Measurements from ENCODE around the gene MYG1.

Gene MYG1

GRCh38 chr12:53253298-53253697, 46.2 kb upstream of the MYG1 start:
- Histone ChIP-seq H3K4me3 (ENCODE audit: low read length) (peak overlapping the region; percentile 89), H3K36me3 (replicated peaks; ENCODE audit: insufficient read depth, low read length) (no peaks in the 10 kb centered on the region), H3K9me2 (replicated peaks; ENCODE audit: insufficient read depth, low read length) (no peaks in the 10 kb centered on the region), H2AFZ (ENCODE audit: low read length) (no peak overlapping the region), H3K4me1 (ENCODE audit: low read length) (peaks cover 12% of the 10 kb centered on the region), H3K79me2 (ENCODE audit: low read length) (peaks cover 22% of the 10 kb centered on the region), H3K9me3 (replicated peaks; ENCODE audit: insufficient read depth, low read length) (no peaks in the 10 kb centered on the region), H4K20me1 (ENCODE audit: insufficient read depth, low read length) (no peaks in the 10 kb centered on the region), H3F3A (ENCODE audit: insufficient read depth, low read length) (no peaks in the 10 kb centered on the region; the same call in 1 of the 2 replicates), H3K9ac (ENCODE audit: low read length) (peak overlapping the region; percentile 70; the same call in 1 of the 2 replicates), H3K27me3 (replicated peaks; ENCODE audit: insufficient read depth, low read length) (no peaks in the 10 kb centered on the region), H3K27ac (ENCODE audit: low read length) (no peak overlapping the region), H3K4me2 (ENCODE audit: low read depth, low read length) (peak overlapping the region; percentile 84; the same call in 1 of the 2 replicates)
- TF ChIP-seq EZH2phosphoT487 (IDR thresholded peaks at IDR 0.05; ENCODE audit: low read length), result no peak
- TF ChIP-seq CTCF (IDR thresholded peaks at IDR 0.05; ENCODE audit: low read length), result no peak
- TF ChIP-seq EZH2 (optimal IDR thresholded peaks at IDR 0.05; ENCODE audit: low read depth, low read length), result no peak
- no peak for DNase-seq

- no peaks in the 10 kb centered on the region for H3K9me2 ChIP-seq (replicated peaks; ENCODE audit: insufficient read depth, low read length)
- H3K27me3 ChIP-seq (replicated peaks; ENCODE audit: insufficient read depth, low read length), result no peaks in the 10 kb centered on the region
- TF ChIP-seq EZH2 (optimal IDR thresholded peaks at IDR 0.05; ENCODE audit: low read depth, low read length), result no peak
- no peak for TF ChIP-seq CTCF (IDR thresholded peaks at IDR 0.05; ENCODE audit: low read length)
- no peak for TF ChIP-seq EZH2phosphoT487 (IDR thresholded peaks at IDR 0.05; ENCODE audit: low read length)
- H3K36me3 ChIP-seq (replicated peaks; ENCODE audit: insufficient read depth, low read length), result no peaks in the 10 kb centered on the region
- no peak overlapping the region for H3K4me3 ChIP-seq (ENCODE audit: low read length)
- H3K4me2 ChIP-seq (ENCODE audit: low read depth, low read length), result no peak overlapping the region
- no peaks in the 10 kb centered on the region for H4K20me1 ChIP-seq (ENCODE audit: insufficient read depth, low read length)
- H3F3A ChIP-seq (ENCODE audit: insufficient read depth, low read length), result no peaks in the 10 kb centered on the region; the same call in 1 of the 2 replicates
- peaks cover 22% of the 10 kb centered on the region for H3K79me2 ChIP-seq (ENCODE audit: low read length)
- no peak for DNase-seq
- H3K9me3 ChIP-seq (replicated peaks; ENCODE audit: insufficient read depth, low read length), result no peaks in the 10 kb centered on the region
- no peak overlapping the region for H3K27ac ChIP-seq (ENCODE audit: low read length)
- H2AFZ ChIP-seq (ENCODE audit: low read length), result no peak overlapping the region
- H3K4me1 ChIP-seq (ENCODE audit: low read length), result peaks cover 12% of the 10 kb centered on the region
- H3K9ac ChIP-seq (ENCODE audit: low read length), result no peak overlapping the region
These were observed 44.5 kb upstream of the MYG1 start for GRCh38 chr12:53254816-53255545.

GRCh38 chr12:53255996-53256395, 43.5 kb upstream of the MYG1 start:
- no peak overlapping the region for H2AFZ ChIP-seq (ENCODE audit: low read length)
- TF ChIP-seq CTCF (IDR thresholded peaks at IDR 0.05; ENCODE audit: low read length) (no peak), EZH2 (optimal IDR thresholded peaks at IDR 0.05; ENCODE audit: low read depth, low read length) (no peak), EZH2phosphoT487 (IDR thresholded peaks at IDR 0.05; ENCODE audit: low read length) (no peak)
- no peaks in the 10 kb centered on the region for H3K36me3 ChIP-seq (replicated peaks; ENCODE audit: insufficient read depth, low read length)
- no peaks in the 10 kb centered on the region for H4K20me1 ChIP-seq (ENCODE audit: insufficient read depth, low read length)
- H3F3A ChIP-seq (ENCODE audit: insufficient read depth, low read length), result no peaks in the 10 kb centered on the region; the same call in 1 of the 2 replicates
- H3K9me2 ChIP-seq (replicated peaks; ENCODE audit: insufficient read depth, low read length), result no peaks in the 10 kb centered on the region
- no peak overlapping the region for H3K4me3 ChIP-seq (ENCODE audit: low read length)
- DNase-seq, result no peak
- peaks cover 22% of the 10 kb centered on the region for H3K79me2 ChIP-seq (ENCODE audit: low read length)
- no peak overlapping the region for H3K4me2 ChIP-seq (ENCODE audit: low read depth, low read length)
- H3K27me3 ChIP-seq (replicated peaks; ENCODE audit: insufficient read depth, low read length), result no peaks in the 10 kb centered on the region
- H3K4me1 ChIP-seq (ENCODE audit: low read length), result peaks cover 12% of the 10 kb centered on the region
- no peak overlapping the region for H3K27ac ChIP-seq (ENCODE audit: low read length)
- no peak overlapping the region for H3K9ac ChIP-seq (ENCODE audit: low read length)
- H3K9me3 ChIP-seq (replicated peaks; ENCODE audit: insufficient read depth, low read length), result no peaks in the 10 kb centered on the region
